GM21717 (cell line): ENCODE data around the gene MSL3B.

Source experiments
- ATAC-seq: cut with Tn5 transposase; IDR thresholded peaks from one replicate; pipeline ENCODE4 v1.9.1; 2021; ENCODE audit warnings: mild to moderate bottlenecking, moderate library complexity; ENCODE audit not compliant: unreplicated experiment

The MSL3B gene

DNA sequence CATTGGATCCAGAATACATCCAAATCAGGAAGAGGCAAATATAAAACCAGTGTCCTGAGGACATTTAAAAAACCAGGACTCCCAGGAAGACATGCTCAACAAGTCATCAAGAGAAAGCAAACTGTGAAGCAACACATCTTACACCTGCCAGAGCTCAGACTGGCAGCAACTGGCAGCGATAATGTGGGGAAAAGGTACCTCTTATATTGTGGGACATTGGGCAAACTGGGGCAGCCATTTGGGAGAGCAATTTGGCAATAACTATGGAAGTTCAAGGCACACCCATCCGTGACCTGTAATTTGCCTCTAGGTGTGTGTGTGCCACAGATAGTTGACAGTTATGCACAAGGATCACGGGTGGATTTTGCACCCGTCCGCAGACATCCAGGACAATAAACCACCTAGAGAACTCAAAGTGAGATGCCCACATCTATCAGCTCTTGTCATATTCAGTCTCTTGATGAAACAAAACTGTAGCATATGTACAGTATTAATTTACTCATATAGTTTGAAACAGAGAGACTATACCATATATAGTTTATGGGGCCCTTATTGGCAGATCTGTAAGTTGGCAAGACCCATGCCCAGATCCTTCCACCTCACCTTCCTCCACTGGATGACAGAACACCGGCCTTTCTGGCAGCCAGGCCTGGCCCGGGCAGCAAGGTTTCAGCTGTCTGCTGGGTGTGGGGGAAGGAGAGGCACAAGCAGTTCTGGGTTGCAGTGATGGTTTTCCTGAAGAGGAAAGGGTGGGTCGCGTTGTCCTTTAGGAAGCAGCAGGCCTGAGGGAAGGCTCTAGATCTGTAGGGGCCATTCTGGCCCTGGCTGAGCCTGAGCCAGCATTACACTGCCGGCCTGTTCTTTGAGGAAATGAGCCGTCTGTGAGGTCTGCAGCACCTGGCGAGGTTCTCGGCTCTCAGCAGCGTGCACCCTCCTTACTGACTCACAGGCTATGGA lies 32.7 kb downstream of the MSL3B start:
- no peak for ATAC-seq

DNA sequence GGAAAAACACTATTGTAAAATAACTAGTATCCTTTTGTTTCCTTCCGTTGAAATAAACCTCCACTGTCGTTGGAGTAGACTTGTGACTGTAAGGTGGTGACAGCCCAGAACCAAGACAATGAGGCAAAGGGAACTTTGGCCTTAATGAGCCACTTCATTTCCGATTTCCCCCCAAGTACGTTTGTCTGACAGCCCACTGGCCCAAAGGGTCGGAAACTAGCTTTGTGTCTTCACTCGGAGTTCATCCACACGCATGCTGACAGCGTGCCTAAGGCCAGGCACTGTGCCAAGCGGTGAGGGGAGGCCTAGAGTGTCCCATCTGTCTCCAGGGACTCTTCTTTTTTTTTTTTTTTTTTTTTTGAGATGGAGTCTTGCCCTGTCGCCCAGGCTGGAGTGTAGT lies 34.8 kb downstream of the MSL3B start:
- ATAC-seq, result no peak

GRCh38 chr2:233832869-233833311 lies 35.3 kb downstream of the MSL3B start:
- ATAC-seq, result no peak

GRCh38 chr2:233832414-233832813 lies 35.8 kb downstream of the MSL3B start:
- ATAC-seq, result no peak

- ATAC-seq, result no peak
Measured at GRCh38 chr2:233831861-233832260, 36.3 kb downstream of the MSL3B start.

- ATAC-seq, result no peak
Measured at GRCh38 chr2:233831011-233831721, 37.0 kb downstream of the MSL3B start.

- no peak for ATAC-seq
Measured at GRCh38 chr2:233830111-233830802, 37.9 kb downstream of the MSL3B start.

- ATAC-seq, result no peak
Measured at GRCh38 chr2:233829193-233830110, 38.7 kb downstream of the MSL3B start.

DNA sequence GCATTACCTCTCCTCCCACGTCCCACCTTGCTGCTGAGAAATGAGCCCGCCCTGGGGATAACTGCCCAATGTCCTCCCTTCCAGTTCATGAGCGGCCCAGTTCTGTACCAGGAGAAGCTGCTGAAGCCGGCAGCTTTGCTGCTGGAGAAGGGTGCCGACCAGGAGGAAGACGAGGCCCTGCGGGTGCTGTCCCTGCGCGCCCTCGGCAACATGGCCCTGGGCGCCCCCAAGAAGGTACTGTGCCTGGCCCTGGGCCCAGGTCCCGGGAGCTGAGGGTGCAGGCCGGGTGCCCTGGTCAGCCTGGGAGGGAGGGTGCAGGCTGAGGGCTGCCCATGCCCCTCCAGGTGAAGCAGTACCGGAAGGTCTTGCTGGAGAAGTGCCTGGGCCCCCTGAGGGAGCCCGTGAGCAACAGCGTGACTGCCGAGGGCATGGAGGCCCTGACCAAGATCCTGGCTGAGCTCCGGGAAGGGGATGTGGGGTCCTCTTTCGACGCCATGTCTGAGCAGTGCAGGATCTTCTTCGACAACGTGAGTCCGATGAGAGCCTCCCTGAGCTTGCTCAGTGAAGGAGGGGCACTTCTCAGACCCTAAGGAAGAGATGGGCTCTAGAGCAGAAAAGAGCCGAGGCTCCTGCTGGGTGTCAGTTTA lies 39.5 kb downstream of the MSL3B start:
- ATAC-seq, result no peak

- ATAC-seq, result no peak
Measured at GRCh38 chr2:233824373-233824772, 43.8 kb downstream of the MSL3B start.

DNA sequence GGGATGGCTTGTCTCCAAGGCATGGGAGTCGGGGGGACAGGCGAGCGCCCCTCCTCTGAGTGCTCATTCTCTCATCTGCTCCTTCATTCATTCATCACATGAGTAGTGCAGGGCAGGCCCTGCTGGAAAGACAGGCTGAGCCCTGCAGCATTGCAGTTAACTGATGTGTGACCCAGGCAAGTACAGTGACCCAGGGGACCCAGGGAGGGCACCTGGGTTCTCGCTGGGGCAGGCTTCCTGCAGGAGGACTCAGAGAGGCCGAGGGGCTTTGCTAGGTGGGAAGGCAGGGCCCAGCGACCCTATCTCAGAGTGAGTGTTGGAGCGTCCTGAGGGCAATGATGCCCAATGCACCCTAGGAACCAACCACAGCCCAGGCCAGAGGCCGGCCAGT lies 44.5 kb downstream of the MSL3B start:
- no peak for ATAC-seq

GRCh38 chr2:233822781-233823730 lies 45.1 kb downstream of the MSL3B start:
- no peak for ATAC-seq

- ATAC-seq, result no peak
Measured at GRCh38 chr2:233822101-233822771, 46.0 kb downstream of the MSL3B start.

- no peak for ATAC-seq
Measured at GRCh38 chr2:233821709-233822100, 46.5 kb downstream of the MSL3B start.

- ATAC-seq, result no peak
Measured at GRCh38 chr2:233821196-233821595, 47.0 kb downstream of the MSL3B start.

- ATAC-seq, result no peak
Measured at GRCh38 chr2:233820774-233821105, 47.4 kb downstream of the MSL3B start.

DNA sequence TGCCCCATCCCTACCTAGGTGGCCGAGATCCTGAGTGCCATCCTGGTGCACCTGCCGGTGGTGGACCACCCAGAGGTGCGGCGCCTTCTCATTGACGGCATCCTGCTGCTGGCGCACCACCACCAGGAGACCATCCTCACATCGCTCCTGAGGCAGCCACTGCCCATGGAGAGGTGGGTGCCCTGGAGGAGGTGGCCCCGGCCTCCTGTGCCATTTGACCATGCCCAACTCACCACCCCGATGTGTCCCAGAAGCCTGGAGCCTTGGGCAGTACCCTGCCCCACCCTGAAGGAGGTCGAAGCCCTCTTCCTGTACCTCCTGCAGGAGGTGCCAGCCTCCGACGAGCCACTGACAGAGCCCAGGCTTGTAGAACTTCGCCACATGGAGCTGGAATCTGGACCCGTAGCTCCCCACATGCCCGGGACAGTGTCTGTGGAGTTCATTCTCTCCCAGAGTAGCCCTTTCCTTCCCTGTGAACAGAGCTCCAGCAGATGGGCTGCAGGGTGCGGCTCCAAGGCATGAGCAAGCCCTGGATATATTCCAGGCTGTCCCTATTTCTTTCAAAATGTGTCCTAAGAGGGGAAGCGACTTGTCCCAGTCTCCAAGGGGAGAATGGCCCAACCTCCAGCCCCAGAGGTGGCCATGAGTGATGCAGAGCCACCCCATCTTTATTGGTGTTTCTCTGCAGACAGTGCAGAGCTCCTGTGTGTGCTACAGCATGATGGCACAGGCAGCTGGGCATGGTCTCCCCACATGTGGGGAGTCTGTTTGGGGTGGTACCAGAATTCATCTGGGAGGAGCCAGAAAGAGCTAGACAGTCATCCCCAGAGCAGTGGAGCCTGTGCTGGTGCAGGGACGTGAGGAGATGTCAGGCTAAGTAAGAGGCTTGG lies 48.1 kb downstream of the MSL3B start:
- no peak for ATAC-seq
